ENCODE results near the gene MLX. TPM values are rescaled to one million over a fixed set of nuclear protein-coding genes. Genes with fewer than 3 reads are reported as not detected.
A peak's percentile ranks its signal among the peaks of the same experiment; 100 is the strongest.
"Not testable (repeated sequence)": the region's sequence is repeated elsewhere in the genome, so short reads cannot be mapped to it uniquely, and the experiment has no call there.

MLX gene
- total and polyA plus RNA-seq, 11 donors: 48.1 to 76.2 (median 57.9) TPM

- no peak overlapping the region for H3K27ac ChIP-seq
- ATAC-seq (no peak), DNase-seq (no peak)
- WGBS, 4 donors: 89 to 93% (median 93%) methylated on average over 13 to 39 of the region's 39 CpGs
- H3K4me1 ChIP-seq: peaks cover 0 to 19% (median 9%) of the 10 kb centered on the region in 12 donors
- no peaks in the 10 kb centered on the region for H3K9me3 ChIP-seq
- intact Hi-C loops (cut with DNase I): no loop called here
- no peak overlapping the region for H3K4me3 ChIP-seq
- H3K36me3 ChIP-seq: peaks cover 0 to 63% (median 49%) of the 10 kb centered on the region in 9 donors
- no peak for TF ChIP-seq CTCF (IDR thresholded peaks at IDR 0.05)
- no peak for TF ChIP-seq POLR2A (IDR thresholded peaks at IDR 0.05)
- peaks cover 0 to 3% (median 0%) of the 10 kb centered on the region in 9 donors for H3K27me3 ChIP-seq
These were observed 23.5 kb upstream of the MLX start for GRCh38 chr17:42543190-42544079.

GRCh38 chr17:42544874-42545283 is 22.0 kb upstream of the MLX start:
- intact Hi-C loops (cut with DNase I): no loop called here
- no peak overlapping the region for H3K27ac ChIP-seq
- H3K4me3 ChIP-seq: no peak overlapping the region
- no peaks in the 10 kb centered on the region for H3K9me3 ChIP-seq
- TF ChIP-seq CTCF (IDR thresholded peaks at IDR 0.05) (no peak), POLR2A (IDR thresholded peaks at IDR 0.05) (no peak)
- ATAC-seq (no peak), DNase-seq (no peak)
- peaks cover 0 to 23% (median 11%) of the 10 kb centered on the region in 12 donors for H3K4me1 ChIP-seq
- peaks cover 0 to 4% (median 0%) of the 10 kb centered on the region in 9 donors for H3K27me3 ChIP-seq
- peaks cover 0 to 49% (median 37%) of the 10 kb centered on the region in 9 donors for H3K36me3 ChIP-seq
- WGBS, 4 donors: 75 to 83% (median 81%) methylated on average over 8 of the region's 8 CpGs

DNA sequence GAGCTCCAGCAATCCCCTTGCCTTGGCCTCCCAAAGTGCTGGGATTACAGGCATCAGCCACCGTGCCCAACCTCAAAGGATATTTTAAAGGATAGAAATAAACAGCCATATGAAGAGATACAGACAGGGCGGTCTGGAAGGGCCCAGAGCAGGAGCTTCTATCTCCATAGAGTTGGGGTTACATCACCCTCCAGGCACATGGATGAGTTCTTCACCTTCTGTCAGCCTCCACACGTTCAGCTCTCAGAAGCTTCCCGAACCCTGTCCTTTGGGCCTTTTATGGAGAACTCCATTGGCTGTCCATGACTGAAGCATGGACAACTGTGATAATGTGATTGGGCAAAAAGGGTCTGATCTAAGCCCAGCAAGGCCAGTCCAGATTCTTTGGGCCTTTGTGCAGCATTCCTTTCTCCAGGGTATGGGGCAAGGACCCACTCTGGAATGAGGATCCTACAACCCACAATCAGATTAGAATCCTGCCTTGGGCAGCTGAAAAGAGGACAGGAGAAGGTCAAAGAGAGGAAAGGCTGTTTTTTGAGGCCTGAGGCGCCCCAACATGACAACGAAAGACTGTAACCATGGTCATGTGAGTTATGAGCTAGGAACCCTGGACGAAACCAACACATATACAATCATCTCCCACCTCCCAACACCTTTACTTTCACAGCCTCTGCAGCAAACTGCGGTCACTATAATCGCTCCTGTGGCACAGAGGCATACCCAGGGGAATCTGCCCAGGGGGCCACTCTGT is 21.0 kb upstream of the MLX start:
- Histone ChIP-seq H3K36me3 (peaks cover 0 to 40% (median 32%) of the 10 kb centered on the region in 9 donors), H3K4me1 (peaks cover 0 to 23% (median 11%) of the 10 kb centered on the region in 12 donors)
- H3K27me3 ChIP-seq; H3K9me3 ChIP-seq; H3K4me3 ChIP-seq; DNase-seq; H3K27ac ChIP-seq; ATAC-seq; intact Hi-C loops (cut with DNase I): not testable (repeated sequence)
- 89 to 92% (median 91%) methylated on average over 9 of the region's 9 CpGs for WGBS, 4 donors

DNA sequence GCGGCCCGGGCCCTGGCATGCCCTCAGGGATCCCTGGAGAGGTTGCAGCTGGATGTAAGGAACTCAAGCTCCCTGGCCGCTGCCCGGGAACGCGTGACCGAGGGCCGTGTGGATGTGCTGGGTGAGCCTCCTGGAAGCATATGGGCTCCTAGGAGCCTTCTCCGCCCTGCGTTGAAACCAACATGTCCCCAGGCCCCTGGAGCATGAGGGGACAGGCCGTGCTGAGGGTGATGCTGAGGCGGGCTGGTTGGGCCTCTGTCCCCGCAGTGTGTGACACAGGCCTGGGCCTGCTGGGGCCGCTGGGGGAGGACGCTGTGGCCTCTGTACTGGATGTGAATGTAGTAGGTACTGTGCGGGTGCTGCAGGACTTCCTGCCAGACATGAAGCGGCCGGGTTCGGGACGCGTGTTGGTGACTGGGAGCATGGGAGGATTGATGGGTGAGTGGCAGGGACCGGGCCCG is 19.9 kb upstream of the MLX start:
- DNase-seq (no peak), ATAC-seq (peak in 3 of 4 donors; percentile 5 to 17 (median 6))
- Histone ChIP-seq H3K9me3 (no peaks in the 10 kb centered on the region), H3K36me3 (peaks cover 0 to 30% (median 22%) of the 10 kb centered on the region in 9 donors), H3K4me1 (peaks cover 0 to 23% (median 11%) of the 10 kb centered on the region in 12 donors), H3K27me3 (peaks cover 0 to 4% (median 0%) of the 10 kb centered on the region in 9 donors), H3K27ac (peak overlapping the region in 3 of 12 donors; percentile 35 to 54 (median 37)), H3K4me3 (no peak overlapping the region)
- intact Hi-C loops (cut with DNase I): no loop called here
- TF ChIP-seq POLR2A (IDR thresholded peaks at IDR 0.05): no peak
- 84 to 89% (median 85%) methylated on average over 21 to 23 of the region's 23 CpGs for WGBS, 4 donors

All from heart left ventricle (tissue), 16 donors.